C4-2B (cell line): Measurements from ENCODE around the gene AGPAT3.

Experiments
- CTCF ChIP-seq: fragments of 450-650 bp; conservative IDR thresholded peaks from 2 replicates; pipeline ENCODE4 v1.5.1; 2017; ENCODE audit warnings: mild to moderate bottlenecking
- ZFX ChIP-seq: fragments of 450-650 bp; IDR thresholded peaks from 2 replicates; pipeline ENCODE4 v1.6.1; 2017

GRCh38 chr21:43994646-43995045 lies 129.6 kb downstream of the AGPAT3 start:
- no peak for TF ChIP-seq CTCF
- TF ChIP-seq ZFX, result no peak
